Measurements from ENCODE around the gene DALRD3. TPM values are rescaled to one million over a fixed set of nuclear protein-coding genes. Genes with fewer than 3 reads are reported as not detected.

Gene DALRD3
- total RNA-seq, 1 donor from 2014 or later, result 19.0 TPM

DNA sequence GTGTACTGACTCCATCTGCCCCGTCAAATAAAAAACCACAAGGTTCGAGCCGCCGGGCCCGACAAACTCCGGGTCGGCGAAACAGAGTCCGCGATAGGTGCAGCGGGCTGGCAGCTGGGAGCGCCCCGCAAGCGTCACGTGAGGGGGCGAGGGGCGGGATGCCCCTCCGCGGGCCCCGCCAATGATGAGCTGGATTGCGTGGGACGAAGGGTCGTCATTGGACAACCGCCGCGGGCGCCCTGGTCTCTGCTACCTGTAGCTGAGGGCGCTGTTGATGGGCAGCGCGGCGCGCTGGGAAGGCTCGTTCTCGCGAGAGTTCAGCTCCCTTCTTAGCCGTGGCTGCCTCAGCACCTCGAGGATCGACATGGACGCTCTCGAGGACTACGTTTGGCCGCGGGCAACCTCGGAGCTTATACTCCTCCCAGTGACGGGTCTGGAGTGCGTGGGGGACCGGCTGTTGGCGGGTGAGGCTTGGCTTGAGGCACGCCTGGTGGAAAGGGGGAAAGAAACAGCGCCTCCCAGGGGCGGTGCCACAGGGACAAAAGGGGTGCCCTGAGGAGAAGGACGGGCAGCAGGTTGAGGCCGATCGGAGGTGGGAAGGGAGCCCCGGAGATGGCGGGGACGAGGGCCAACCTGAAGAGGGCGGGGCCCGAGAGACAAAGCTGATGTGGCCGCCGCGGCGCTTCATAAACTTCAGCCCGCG lies 11.2 kb downstream of the DALRD3 start, which contains the start of gene WDR6:
TSS of gene WDR6 (plus strand) at position 324 of the 703 bp plus-strand sequence. CDS start at position 365, 41 bp downstream.
- Histone ChIP-seq H3K27ac (peak within 1 kb of the TSS; percentile 89), H3K27me3 (no peaks in the 10 kb centered on the region), H3K9me3 (no peaks in the 10 kb centered on the region), H3K4me3 (peak within 1 kb of the TSS; percentile 67), H3K36me3 (no peaks in the 10 kb centered on the region), H3K4me1 (peaks cover 20% of the 10 kb centered on the region)
- TF ChIP-seq, protein P1, sequence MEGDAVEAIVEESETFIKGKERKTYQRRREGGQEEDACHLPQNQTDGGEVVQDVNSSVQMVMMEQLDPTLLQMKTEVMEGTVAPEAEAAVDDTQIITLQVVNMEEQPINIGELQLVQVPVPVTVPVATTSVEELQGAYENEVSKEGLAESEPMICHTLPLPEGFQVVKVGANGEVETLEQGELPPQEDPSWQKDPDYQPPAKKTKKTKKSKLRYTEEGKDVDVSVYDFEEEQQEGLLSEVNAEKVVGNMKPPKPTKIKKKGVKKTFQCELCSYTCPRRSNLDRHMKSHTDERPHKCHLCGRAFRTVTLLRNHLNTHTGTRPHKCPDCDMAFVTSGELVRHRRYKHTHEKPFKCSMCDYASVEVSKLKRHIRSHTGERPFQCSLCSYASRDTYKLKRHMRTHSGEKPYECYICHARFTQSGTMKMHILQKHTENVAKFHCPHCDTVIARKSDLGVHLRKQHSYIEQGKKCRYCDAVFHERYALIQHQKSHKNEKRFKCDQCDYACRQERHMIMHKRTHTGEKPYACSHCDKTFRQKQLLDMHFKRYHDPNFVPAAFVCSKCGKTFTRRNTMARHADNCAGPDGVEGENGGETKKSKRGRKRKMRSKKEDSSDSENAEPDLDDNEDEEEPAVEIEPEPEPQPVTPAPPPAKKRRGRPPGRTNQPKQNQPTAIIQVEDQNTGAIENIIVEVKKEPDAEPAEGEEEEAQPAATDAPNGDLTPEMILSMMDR (IDR thresholded peaks at IDR 0.05), result peak; percentile 40
- ATAC-seq (peak; percentile 94), DNase-seq (peak; percentile 99)
- intact Hi-C loops (cut with DNase I), result no loop called here

DNA sequence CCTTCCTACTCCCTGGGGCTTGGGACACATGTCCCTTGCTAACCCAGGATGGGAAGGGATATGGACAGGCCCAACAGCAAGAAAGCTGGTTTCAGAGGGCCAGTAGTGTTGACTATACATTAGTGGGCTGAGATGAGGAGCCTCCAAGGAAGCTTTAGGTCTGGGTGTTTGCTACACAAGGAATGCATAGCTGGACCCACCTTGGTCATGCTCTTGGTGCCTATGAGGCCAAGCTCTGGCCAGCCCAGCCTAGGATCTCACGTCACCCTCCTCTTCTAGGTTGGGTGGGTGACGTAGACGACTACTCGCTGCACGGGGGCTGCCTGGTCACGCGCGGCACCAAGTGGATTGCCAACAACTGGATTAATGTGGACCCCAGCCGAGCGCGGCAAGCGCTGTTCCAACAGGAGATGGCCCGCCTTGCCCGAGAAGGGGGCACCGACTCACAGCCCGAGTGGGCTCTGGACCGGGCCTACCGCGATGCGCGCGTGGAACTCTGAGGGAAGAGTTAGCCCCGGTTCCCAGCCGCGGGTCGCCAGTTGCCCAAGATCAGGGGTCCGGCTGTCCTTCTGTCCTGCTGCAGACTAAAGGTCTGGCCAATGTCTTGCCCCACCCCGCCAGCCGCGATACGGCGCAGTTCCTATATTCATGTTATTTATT lies 11.8 kb downstream of the DALRD3 start:
- TF ChIP-seq, protein P1 (IDR thresholded peaks at IDR 0.05), result no peak
- no peaks in the 10 kb centered on the region for H3K36me3 ChIP-seq
- H3K4me1 ChIP-seq, result peaks cover 20% of the 10 kb centered on the region
- intact Hi-C loops (cut with DNase I), result no loop called here
- H3K4me3 ChIP-seq, result peak overlapping the region; percentile 67
- peak; percentile 76 for DNase-seq
- H3K27me3 ChIP-seq, result no peaks in the 10 kb centered on the region
- H3K27ac ChIP-seq, result peak overlapping the region; percentile 89
- no peaks in the 10 kb centered on the region for H3K9me3 ChIP-seq
- peak; percentile 1 for ATAC-seq

DNA sequence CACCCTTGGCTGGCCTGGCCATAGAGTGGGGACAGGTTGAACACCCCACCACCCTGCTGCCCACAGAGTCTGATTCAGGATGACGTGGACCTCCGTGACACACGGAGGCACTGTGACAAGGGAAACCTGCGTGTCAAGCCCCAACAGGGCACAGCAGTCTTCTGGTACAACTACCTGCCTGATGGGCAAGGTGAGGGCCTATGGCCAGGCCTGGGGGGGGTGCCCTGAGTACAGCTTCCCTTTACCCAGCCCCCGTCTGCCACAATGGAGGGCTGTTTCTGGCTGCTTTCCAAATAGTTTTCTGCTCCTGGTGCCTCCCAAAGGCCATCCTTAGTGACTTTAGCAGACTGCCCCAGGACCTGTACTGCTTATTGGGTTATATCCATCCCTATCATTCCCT lies 12.4 kb downstream of the DALRD3 start:
- intact Hi-C loops (cut with DNase I), result no loop called here
- H3K9me3 ChIP-seq, result no peaks in the 10 kb centered on the region
- ATAC-seq (no peak), DNase-seq (no peak)
- no peaks in the 10 kb centered on the region for H3K27me3 ChIP-seq
- peaks cover 20% of the 10 kb centered on the region for H3K4me1 ChIP-seq
- no peaks in the 10 kb centered on the region for H3K36me3 ChIP-seq
- TF ChIP-seq, protein P1 (IDR thresholded peaks at IDR 0.05), result no peak
- H3K27ac ChIP-seq, result peak overlapping the region; percentile 89
- H3K4me3 ChIP-seq, result peak overlapping the region; percentile 67

DNA sequence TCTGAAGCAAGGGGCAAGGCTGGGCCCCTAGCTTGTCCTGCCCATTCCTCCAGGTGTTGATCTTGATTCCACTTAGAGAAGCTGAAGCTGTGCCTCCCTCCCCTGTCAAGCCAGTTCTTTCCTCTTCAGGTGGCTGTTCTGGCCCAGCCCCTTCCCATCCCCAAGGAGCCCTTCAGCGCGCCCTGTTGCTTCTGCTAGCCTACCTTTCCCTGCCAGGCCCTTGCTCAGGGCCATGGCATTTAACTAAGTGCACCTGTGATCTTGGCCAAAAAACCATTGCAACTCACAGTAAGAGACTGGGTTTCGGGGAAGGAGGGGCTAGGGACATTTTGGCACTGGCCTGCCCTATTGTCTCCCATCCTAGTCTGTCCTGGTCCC lies 13.1 kb downstream of the DALRD3 start:
- H3K4me3 ChIP-seq, result no peak overlapping the region
- H3K27ac ChIP-seq, result no peak overlapping the region
- DNase-seq, result no peak
- H3K4me1 ChIP-seq, result peaks cover 20% of the 10 kb centered on the region
- ATAC-seq, result no peak
- intact Hi-C loops (cut with DNase I), result no loop called here
- H3K27me3 ChIP-seq, result no peaks in the 10 kb centered on the region
- H3K36me3 ChIP-seq, result no peaks in the 10 kb centered on the region
- TF ChIP-seq, protein P1 (IDR thresholded peaks at IDR 0.05), result no peak
- no peaks in the 10 kb centered on the region for H3K9me3 ChIP-seq

DNA sequence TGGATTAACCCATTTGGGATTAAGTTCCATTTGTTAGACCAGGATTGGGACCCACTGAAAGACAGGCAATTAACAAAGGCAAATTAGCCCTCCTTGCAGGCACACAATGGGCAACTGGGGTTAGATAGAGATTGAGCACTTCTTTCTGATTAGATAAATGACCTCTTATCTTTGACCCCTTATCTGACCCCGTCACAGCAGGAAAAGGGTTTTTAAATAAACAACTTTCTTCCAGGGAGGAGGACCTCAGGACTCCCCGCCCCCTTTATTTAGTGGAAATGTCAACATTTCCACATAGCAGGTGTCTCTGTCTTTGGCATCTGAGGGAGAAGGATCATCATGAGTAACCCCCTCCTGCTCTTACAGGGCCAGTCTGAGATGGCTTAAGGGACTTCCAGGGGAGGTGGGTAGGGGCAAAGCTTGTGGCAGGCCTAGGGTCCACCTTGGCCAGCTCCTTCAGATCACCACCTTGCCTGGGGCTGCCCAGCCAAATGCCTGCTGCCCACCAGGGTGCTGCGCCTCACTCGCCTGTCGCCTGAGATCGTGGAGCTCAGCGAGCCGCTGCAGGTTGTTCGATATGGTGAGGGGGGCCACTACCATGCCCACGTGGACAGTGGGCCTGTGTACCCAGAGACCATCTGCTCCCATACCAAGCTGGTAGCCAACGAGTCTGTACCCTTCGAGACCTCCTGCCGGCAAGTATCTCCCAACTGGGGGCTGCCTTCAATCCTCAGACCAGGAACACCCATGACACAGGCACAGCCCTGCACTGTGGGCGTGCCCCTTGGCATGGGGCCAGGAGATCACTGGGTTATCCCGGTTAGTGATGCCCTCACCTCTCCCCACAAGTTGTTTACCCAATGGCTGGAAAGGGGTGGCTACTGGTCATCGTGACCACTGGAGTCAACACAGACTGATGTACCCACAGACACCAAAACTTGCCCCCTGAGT lies 13.8 kb downstream of the DALRD3 start:
- TF ChIP-seq, protein P1 (IDR thresholded peaks at IDR 0.05), result no peak
- intact Hi-C loops (cut with DNase I), result no loop called here

More for the DNA sequence above, 13.8 kb downstream of the DALRD3 start:
- Histone ChIP-seq H3K36me3 (no peaks in the 10 kb centered on the region), H3K27ac (no peak overlapping the region), H3K27me3 (no peaks in the 10 kb centered on the region), H3K9me3 (no peaks in the 10 kb centered on the region), H3K4me3 (no peak overlapping the region), H3K4me1 (peaks cover 20% of the 10 kb centered on the region)
- ATAC-seq (no peak), DNase-seq (peak; percentile 74)
